SH-SY5Y (cell line): ENCODE results near the gene ARL3.

Experiments
- GATA2 ChIP-seq: IDR thresholded peaks from 2 replicates; pipeline ENCODE4 v1.6.1; 2011; ENCODE audit warnings: mild to moderate bottlenecking, low read depth, low read length
- GATA3 ChIP-seq: IDR thresholded peaks from 2 replicates; pipeline ENCODE4 v1.6.1; 2011; ENCODE audit warnings: low read depth, mild to moderate bottlenecking, low read length, moderate library complexity

The ARL3 gene

DNA sequence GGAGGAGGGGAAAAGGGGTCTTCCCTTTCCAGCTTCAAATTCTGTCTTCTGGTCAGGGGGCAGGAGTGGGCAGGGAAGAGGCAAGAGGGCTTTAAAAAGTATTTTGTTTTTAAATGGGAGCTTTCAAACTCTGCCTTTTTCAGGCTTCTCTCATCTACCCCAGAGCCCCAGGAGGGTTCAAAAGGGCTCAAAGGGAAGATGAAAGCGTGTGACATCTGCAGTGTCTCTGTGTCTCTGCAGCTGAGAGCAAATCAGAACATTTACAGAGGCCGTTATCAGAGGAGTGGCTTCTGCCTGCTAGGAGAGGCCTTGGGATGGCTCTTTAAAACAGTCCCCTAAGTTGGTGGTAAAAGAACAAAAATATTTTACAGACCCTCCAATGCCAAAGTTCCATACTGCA lies 39.6 kb downstream of the ARL3 start:
- no peak for TF ChIP-seq GATA2
- no peak for TF ChIP-seq GATA3

DNA sequence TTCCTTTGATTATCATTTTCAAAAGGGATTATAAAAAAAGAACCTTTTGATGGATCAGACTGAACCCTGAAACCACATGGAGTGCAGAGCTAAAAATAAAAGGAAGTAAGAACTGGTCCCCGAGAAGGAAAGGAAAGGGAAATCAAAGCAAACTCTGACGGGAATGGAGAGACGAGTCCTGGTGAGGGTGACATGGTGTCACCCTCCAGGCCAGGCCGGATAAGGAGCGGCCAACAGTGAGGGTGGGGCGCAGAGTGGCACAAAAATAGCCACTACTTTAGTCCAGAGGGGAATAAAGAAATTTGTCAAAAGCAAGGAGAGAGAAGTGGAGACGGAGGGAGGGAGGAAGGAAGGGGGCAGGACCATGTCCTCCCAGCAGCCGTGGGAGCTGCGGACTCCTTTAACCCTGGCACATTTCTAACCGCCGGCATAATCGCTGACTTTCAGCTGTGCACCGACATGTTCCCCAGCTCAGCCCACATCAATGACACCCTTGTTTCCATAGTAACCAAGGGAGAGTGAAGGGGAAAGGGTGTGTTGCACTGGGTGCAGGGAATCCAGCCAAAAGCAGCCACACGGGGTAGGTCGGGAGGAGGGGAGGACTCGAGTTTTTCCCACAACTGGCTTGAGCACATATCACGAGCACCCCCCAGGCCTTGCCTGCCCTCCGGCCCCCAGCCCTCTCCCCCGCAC lies 40.2 kb downstream of the ARL3 start:
- no peak for TF ChIP-seq GATA2
- no peak for TF ChIP-seq GATA3

DNA sequence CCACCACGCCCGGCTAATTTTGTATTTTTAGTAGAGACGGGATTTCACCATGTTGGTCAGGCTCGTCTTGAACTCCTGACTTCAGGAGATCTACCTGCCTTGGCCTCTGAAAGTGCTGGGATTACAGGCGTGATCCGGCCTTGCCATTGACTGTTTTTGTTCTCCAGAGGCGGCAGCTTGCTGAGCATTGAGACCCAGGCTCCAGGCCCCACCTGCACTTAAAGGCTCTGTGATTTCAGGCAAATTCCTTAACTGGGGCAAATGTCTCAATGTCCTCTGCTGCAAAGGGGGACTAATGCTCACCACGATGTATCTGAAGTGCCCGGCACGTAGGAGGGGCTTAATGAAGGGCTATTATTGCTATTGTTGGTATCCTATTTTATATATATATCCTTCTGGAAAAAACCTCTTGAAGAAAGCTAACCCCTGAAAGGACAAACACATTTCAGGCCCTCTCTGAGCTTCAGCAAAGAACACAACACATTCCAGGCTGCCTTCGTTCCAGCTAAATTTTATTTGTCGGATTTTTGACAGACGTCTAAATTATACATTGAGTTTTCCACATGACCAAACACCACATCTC lies 40.9 kb downstream of the ARL3 start:
- TF ChIP-seq GATA3 (no peak), GATA2 (no peak)

DNA sequence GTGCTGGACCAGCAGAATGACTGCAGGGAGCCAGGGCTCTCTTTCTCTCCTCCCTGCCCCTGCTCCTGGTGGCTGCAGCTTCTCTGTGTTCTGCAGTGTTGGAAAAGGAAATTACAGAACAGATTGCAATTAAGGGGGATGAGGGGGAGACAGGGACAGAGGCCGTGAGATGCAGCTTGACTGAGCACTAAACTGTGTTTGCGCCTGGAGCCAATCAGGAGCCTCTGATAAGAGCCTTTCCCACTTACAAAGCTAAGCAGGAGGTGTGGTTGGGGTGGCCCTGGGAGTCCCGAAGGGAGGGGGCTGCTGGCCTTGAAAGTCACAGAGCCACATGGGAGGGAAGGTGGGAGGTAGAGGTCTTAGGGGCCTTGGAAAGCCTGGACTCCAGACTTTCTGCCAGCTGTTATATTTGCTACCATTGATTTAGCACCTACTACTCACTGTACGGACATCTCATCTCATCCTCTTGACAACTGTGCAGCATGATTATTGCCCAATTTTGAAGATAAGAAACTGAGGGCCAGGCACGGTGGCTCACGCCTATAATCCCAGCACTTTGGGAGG lies 43.2 kb downstream of the ARL3 start:
- TF ChIP-seq GATA2 (0 out of 2 replicates have a peak, but pooled peaks have one; percentile 34), GATA3 (no peak)

DNA sequence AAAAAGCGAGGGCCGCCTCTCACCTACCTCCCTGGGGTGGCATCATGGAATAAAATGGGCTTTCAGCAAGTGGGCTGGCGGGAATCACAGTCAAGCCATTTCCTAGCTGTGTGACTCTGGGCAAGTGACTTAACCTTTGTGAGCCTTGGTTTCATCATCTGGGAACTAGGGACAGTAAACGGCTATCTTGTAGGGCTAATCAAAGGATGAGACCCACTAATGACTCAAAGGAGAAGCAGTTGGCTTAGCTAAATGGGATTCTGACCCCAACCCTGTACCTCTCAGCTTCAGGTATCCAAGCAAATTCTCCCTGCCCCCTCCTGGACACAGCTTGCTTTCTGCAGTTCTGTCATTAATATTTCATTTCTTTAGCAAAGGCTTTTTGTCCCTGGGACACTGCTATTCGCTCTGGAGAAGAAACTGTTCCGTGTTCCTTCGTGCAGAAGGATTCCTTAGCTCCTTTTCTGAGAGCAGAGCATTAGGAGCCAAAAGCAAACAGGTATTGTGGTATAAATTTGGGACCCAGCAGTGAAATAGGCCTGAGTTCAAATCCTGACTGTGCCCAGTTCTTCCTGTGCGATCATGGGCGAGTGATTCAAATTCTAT lies 44.0 kb downstream of the ARL3 start:
- TF ChIP-seq GATA2, result no peak
- no peak for TF ChIP-seq GATA3

DNA sequence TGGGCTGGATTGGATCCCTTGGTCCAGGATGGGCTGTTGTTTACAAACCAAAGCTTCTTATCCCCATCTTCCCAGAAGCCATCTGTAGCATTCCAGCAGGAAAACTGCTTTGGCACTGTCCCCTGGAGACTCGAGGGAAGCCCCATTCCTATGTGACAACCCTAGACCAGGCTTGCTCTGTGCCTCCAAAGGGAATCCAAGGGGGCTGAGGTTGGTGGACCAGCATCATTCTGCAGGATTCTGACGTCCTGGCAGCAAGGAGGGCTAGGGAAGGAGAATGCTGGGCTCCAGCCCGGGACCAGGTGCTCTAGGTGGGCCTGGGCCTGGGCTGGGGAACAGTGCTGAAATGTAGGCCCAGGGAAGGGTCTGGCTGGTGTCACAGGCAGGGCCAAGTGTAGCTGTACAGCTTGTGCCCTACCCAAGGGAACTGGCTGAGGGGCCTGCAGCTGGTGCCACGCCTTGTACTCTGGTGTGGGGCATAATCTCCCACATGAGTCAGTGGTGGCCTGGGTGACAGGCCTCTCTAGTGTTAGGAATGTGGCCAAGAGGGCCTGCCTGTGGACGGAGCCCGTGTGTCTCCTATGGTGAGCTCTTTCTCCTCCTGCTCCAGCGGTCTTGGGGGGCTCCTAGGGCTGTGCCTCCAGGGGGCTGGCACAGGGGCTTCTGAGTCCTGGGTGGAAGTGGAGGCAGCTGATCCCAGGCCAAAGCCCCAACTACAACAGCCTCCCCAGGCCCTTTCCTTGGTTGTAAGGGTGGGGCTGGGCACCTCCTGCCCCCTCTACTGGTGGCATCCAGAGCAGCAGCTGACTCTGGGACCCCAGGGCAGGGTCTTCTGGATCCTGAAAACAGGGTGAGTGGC lies 44.8 kb downstream of the ARL3 start:
- TF ChIP-seq GATA2, result no peak
- no peak for TF ChIP-seq GATA3

DNA sequence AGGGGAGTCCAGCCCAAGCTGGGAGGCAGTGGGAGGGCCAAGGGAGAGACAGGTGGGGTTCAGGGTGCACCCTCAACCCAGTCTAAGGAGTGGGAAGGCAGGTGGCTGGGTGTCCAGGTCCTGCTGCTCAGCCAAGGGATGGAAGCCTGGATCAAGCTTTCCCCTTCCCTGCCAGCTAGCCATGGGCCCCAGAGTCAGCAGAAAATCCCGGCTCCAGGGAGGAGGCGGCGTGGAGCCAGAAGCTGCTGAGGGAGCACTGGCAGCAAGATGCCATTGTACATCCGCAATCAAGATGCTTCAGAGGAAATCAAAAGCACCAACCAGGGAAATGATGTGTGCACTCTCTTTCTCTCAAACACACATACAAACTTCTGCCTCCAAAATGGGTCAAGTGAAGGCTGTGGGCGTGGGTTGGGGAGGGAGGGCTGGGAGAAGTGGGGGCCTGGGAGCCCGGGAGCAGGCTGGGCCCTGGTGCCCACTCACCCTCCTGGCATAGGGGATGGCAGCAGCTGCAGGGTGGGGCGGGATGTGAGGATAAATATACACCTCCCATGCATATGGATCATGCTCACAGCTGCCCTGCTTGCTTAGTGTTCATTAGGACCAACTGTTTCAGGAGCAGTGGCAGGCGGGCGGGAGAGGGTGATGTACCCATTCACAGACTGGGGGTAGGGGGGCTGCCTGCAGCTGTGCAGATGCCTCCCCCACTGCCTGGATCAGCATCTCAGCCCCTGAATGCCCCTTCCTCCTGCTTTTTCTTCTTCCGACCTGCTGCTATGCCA lies 45.7 kb downstream of the ARL3 start:
- no peak for TF ChIP-seq GATA3
- TF ChIP-seq GATA2, result no peak

DNA sequence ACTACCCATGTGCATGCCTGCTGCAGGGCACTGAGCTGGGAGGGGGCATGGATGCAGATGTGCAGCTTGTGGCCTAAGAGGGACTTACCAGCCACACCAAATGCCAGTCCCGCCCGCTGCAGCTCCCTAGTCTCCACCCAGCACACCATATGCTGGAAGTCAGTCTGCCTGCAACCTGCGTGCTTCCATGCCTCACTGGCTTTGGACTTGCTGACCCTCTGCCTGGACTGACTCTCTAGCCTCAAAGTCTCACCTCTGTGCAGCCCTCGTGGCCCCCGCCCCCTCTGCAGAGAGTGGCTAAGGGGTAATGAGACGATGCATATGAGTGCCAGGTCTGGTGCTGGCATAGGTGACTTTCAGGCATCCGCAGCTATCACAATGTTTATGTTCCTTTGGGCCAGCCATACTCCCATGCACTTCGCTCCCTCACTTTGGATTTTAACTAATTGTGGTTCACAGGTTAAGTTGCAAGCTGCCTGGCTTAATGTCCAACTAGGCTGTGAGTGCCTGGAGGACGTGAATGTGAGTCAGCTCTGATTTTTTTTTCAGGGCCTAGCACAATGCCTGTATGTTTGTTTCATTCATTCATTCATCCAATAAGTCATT lies 48.2 kb downstream of the ARL3 start:
- TF ChIP-seq GATA2, result no peak
- no peak for TF ChIP-seq GATA3

DNA sequence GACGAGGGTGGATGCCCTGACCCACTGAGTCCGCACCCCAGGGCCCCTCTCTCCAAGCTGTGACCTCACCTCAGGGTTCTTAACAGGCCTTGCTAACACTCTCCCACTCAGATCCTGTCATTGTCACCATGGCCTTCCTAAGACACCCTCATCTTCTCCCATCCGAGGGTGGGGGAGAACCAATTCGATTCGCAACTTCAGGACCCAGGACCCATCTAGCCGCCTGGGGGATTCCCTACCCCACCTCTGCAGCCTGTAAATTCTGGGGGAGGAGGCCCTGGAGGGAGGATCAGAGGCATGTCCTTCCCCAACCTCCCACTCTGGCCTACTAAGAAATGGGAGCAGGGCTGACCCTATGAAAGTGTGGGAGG lies 52.6 kb downstream of the ARL3 start:
- TF ChIP-seq GATA2 (no peak), GATA3 (no peak)

DNA sequence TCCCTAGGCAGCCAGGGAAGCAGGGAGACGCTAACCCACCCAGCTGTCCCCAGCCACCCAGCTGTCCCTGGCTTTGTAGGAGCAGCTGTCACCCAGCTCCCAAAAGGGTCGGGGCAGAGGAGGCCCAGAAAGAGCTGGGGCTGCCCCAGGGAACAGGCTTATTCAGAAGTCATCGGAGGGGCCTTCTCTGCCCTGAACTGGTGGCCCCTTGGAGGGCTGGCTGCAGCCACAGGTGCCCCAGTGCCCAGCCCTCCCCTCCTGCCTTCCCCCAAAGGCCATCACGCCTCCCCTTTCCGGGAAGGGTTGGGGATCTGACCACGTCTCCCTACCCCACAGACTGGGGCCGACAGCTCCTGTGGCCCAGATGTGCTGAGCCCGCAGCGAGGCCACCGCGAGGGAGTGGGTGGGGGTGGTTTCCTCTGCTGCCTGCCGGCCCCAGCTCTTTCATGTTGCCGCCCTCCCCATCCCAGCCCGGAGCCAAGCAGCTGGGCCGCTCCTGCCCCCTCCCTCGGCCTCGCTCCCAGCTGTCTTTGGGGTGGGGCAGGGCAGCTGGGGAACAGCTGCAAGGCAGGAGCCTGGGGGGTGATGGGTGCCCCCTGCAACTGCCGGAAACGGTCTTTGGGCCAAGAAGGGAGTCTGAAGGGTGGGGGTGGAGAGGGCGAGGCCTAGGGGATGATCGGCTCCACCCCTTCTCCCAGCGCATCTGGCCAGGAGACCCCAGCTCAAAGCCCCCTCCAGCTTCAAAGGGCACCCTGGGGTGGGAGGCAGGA lies 53.1 kb downstream of the ARL3 start:
- TF ChIP-seq GATA3 (no peak), GATA2 (no peak)

DNA sequence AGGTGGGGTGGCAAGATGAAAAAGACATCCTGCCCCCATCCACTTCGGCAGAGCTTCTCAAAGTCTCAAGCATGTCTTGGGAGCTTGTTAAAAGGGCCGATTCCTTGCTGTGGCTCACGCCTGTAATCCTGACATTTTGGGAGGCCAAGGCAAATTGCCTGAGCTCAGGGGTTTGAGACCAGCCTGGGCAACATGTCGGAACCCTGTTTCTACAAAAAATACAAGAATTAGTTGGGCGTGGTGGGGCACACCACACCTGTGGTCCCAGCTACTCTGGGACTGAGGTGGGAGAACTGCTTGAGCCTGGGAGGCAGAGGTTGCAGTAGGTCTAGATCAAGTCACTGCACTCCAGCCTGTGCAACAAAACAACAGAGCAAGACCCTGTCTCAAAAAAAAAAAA lies 55.4 kb downstream of the ARL3 start:
- TF ChIP-seq GATA2, result no peak
- no peak for TF ChIP-seq GATA3

DNA sequence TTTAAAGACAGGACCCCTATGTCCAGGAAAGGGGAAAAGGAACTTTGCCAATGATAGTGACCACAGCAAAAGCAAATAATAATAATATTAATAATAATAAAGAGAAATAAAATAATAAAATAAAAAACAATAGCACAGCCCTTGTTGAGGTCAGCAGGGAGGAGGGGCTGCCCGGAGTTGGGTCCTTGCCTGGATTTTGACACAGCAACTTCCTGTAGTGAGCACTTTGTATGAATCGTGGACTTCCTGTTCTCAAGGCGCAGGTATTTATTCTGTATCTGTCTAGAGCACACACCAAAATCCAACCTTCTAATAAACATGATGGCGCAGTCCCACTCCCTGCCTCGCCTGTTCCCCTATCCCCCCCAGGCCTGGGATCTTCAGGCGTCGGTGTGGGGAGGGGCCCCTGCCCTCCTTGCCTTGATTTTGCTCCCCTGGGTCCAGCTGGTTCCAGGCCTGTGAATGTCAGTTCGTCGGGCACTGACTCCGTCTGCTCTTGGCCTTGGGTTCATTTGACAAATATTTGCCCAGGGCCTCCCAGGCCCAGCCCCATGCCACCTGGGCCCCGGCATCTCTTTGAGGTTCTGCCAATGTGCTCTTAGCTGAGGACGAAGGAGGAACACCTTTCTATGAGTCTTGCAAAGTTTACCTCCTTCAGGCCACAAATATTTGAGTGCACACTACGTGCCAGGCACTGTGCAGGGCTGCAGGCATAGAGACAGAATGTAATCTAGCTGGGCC lies 56.0 kb downstream of the ARL3 start:
- TF ChIP-seq GATA2, result no peak
- TF ChIP-seq GATA3, result no peak

DNA sequence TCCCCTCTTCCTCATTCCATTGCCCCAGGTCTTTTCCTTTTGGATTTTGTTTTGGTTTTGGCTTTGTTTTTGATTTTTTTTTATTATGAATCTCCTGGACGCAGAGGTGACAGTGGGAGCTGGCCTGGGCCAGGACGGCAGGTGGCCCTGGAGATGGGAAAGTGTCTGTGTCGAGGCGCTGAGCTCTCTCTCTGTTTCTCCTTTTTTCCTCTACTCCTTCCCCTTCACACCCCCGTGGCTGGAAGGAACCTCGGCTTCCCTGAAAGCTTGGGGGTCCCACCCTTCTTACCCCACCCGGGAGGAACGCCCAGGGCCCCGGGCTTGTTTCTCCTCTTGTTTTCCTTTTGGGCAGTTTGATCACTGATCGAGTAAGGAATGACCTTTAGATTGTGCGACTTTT lies 56.7 kb downstream of the ARL3 start:
- TF ChIP-seq GATA3, result no peak
- TF ChIP-seq GATA2, result no peak
